Neuronal stem cell (in vitro differentiated cells): Measurements from ENCODE around the gene POLR1D.

Source experiments
- DNase-seq: peaks from one replicate; pipeline ENCODE4 v3.0.0-alpha.2; 2013; ENCODE audit warnings: low spot score
- H2AFZ ChIP-seq: one replicate; pipeline ENCODE4 v1.6.1; 2013; ENCODE audit warnings: mild to moderate bottlenecking, low read length, inconsistent platforms
- H2AK5ac ChIP-seq: 2 replicates; pipeline ENCODE4 v1.6.1; 2013; ENCODE audit warnings: low read depth, mild to moderate bottlenecking, inconsistent platforms, low read length, moderate library complexity, mixed read lengths
- H2BK120ac ChIP-seq: 2 replicates; pipeline ENCODE4 v1.6.1; 2013; ENCODE audit warnings: low read depth, mild to moderate bottlenecking, inconsistent platforms, low read length, moderate library complexity, mixed read lengths
- H2BK12ac ChIP-seq: one replicate; pipeline ENCODE4 v1.6.1; 2013; ENCODE audit warnings: low read length, inconsistent platforms
- H2BK15ac ChIP-seq: 2 replicates; pipeline ENCODE4 v1.6.1; 2013; ENCODE audit warnings: mild to moderate bottlenecking, low read length, inconsistent platforms, mixed read lengths
- H2BK5ac ChIP-seq: one replicate; pipeline ENCODE4 v1.6.1; 2013; ENCODE audit warnings: inconsistent platforms, mild to moderate bottlenecking, low read length, moderate library complexity
- H3K14ac ChIP-seq: one replicate; pipeline ENCODE4 v1.6.1; 2013; ENCODE audit warnings: low read length, inconsistent platforms
- H3K18ac ChIP-seq: 2 replicates; pipeline ENCODE4 v1.6.1; 2013; ENCODE audit warnings: low read length, inconsistent platforms
- H3K23ac ChIP-seq: 2 replicates; pipeline ENCODE4 v1.6.1; 2013; ENCODE audit warnings: low read depth, mild to moderate bottlenecking, mixed read lengths, low read length, inconsistent platforms; ENCODE audit not compliant: poor library complexity
- H3K27ac ChIP-seq: replicated peaks from 3 replicates; pipeline ENCODE4 v1.5.1; 2013; ENCODE audit warnings: low read length, inconsistent platforms
- H3K27me3 ChIP-seq, 3 experiments: 2 replicates each; pipeline ENCODE4 v1.6.1; 2013; ENCODE audit warnings: low read length in 3 of 3, mild to moderate bottlenecking in 2 of 3, inconsistent platforms in 1 of 3, low read depth in 1 of 3, mixed read lengths in 1 of 3, moderate library complexity in 1 of 3; ENCODE audit not compliant: control insufficient read depth in 3 of 3, insufficient read depth in 3 of 3
- H3K36me3 ChIP-seq, 2 donors: replicated peaks in 1 of 2; 2 replicates each; pipeline ENCODE4 v1.6.1; 2013; ENCODE audit warnings: low read length in 2 of 2; ENCODE audit not compliant: control insufficient read depth in 2 of 2, insufficient read depth in 2 of 2
- H3K4ac ChIP-seq: 2 replicates; pipeline ENCODE4 v1.6.1; 2013; ENCODE audit warnings: inconsistent platforms, mild to moderate bottlenecking, low read length, moderate library complexity
- H3K4me1 ChIP-seq, 2 donors: 1 replicate in 1 of 2; 2 replicates in 1 of 2; pipeline ENCODE4 v1.6.1; 2013; ENCODE audit warnings: low read length in 2 of 2, low read depth in 1 of 2; ENCODE audit not compliant: control insufficient read depth in 2 of 2, insufficient read depth in 1 of 2
- H3K4me2 ChIP-seq: one replicate; pipeline ENCODE4 v1.6.1; 2013; ENCODE audit warnings: mild to moderate bottlenecking, low read length, inconsistent platforms; ENCODE audit not compliant: insufficient read depth, poor library complexity, severe bottlenecking
- H3K4me3 ChIP-seq, 2 donors: 2 replicates each; pipeline ENCODE4 v1.5.1; 2013; ENCODE audit warnings: low read length in 2 of 2, mild to moderate bottlenecking in 2 of 2, inconsistent platforms in 1 of 2, moderate library complexity in 1 of 2
- H3K79me1 ChIP-seq: one replicate; pipeline ENCODE4 v1.6.1; 2013; ENCODE audit warnings: low read depth, mild to moderate bottlenecking, inconsistent platforms, low read length, moderate library complexity
- H3K9ac ChIP-seq: one replicate; pipeline ENCODE4 v1.6.1; 2013; ENCODE audit warnings: mild to moderate bottlenecking, low read depth, low read length, inconsistent platforms; ENCODE audit not compliant: poor library complexity
- H3K9me3 ChIP-seq, 2 donors: replicated peaks in 1 of 2; 2 replicates each; pipeline versions ENCODE3 to v1.6.1; 2013; ENCODE audit warnings: low read length in 2 of 2, mild to moderate bottlenecking in 2 of 2, inconsistent platforms in 1 of 2, low read depth in 1 of 2, mixed read lengths in 1 of 2, moderate library complexity in 1 of 2; ENCODE audit not compliant: control insufficient read depth in 2 of 2, insufficient read depth in 1 of 2
- H4K8ac ChIP-seq: one replicate; pipeline ENCODE4 v1.6.1; 2013; ENCODE audit warnings: low read depth, mild to moderate bottlenecking, inconsistent platforms, low read length, moderate library complexity
- H4K91ac ChIP-seq: one replicate; pipeline ENCODE4 v1.6.1; 2013; ENCODE audit warnings: low read length, low read depth, mild to moderate bottlenecking, inconsistent platforms; ENCODE audit not compliant: poor library complexity
- WGBS, 2 donors: extraction: QIAGEN DNeasy Blood & Tissue Kit; methylation state at CpG; one replicate each; pipeline ENCODE4 v1.1.7; 2013; ENCODE audit warnings: missing lambda C conversion rate in 2 of 2, mixed read lengths in 1 of 2; ENCODE audit not compliant: insufficient read length in 2 of 2, insufficient replicate concordance in 1 of 2; ENCODE audit errors: extremely low coverage in 2 of 2; 5-methylcytosine and 5-hydroxymethylcytosine counted together

Gene POLR1D

DNA sequence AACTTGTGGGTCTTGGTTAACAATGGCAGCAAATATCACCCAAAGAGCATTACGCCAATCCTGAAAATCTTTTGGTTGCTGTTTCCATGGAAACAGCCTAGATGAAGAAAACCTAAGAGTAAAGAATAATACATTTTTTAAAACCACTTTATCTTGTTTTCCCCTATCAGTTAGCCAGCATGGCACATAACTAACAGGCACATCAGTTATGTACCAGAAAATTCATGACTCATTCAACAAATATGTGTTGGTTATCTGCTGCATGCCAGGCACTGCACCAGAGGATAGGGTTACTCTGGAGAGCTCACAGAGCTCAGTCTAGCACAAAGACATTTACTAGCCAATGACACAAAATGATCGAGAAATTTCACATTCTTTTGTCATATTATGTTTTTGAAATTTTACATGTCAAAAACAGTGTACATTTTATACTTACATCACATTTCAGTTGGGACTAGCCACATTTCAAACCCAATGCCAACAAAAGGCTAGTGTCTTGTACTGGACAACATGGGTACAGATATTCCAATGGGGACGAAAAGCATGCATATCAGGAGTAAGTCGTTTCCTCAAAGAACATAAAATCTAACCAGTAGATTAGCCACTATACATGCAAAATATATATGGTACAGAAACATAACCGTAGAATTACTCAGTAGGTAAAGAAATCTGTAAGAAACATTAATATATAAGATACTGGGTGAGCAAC lies 21.7 kb upstream of the POLR1D start:
- no CpG with 5 or more reads among the region's 5 CpGs for WGBS, 2 donors
- no peaks in the 10 kb centered on the region for H3K79me1 ChIP-seq
- no peak overlapping the region for H2BK5ac ChIP-seq
- H3K9ac ChIP-seq: no peak overlapping the region
- H3K36me3 ChIP-seq: no peaks in the 10 kb centered on the region
- no peak for DNase-seq
- H3K27ac ChIP-seq: no peak overlapping the region
- H3K4me2 ChIP-seq: no peak overlapping the region
- no peak overlapping the region for H3K23ac ChIP-seq
- H4K91ac ChIP-seq: no peak overlapping the region
- H2AFZ ChIP-seq: no peak overlapping the region
- H2AK5ac ChIP-seq: no peak overlapping the region
- H3K4me3 ChIP-seq: no peak overlapping the region
- H3K18ac ChIP-seq: no peak overlapping the region
- no peak overlapping the region for H4K8ac ChIP-seq
- H2BK15ac ChIP-seq: no peak overlapping the region
- H3K14ac ChIP-seq: no peak overlapping the region
- no peak overlapping the region for H2BK120ac ChIP-seq
- H2BK12ac ChIP-seq: no peak overlapping the region
- no peaks in the 10 kb centered on the region for H3K9me3 ChIP-seq
- H3K4ac ChIP-seq: no peak overlapping the region
- peaks cover 0 to 5% of the 10 kb centered on the region in 2 donors for H3K4me1 ChIP-seq
- H3K27me3 ChIP-seq: no peaks in the 10 kb centered on the region

DNA sequence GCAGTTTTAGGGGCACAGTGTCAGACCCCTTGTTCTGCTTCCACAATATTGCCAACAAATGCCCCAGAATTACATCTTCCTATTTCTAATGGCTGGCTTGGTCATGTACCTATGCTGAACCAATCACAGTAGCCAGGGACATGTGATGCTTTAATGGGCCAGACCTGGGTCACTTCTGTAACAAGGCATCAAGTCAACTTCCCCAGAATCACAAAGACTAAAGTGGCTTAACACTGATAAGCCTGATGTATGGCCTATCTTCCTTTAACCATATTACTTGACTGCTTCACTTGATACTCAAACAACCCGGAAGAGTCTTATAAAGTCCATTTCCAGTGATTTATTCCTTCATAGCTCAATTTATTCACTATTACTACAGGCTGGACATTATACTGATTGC lies 21.0 kb upstream of the POLR1D start:
- Histone ChIP-seq H4K91ac (no peak overlapping the region), H2BK5ac (no peak overlapping the region), H2AFZ (no peak overlapping the region), H3K9ac (no peak overlapping the region), H2AK5ac (no peak overlapping the region), H4K8ac (no peak overlapping the region), H3K27ac (no peak overlapping the region), H3K23ac (no peak overlapping the region), H3K4me3 (no peak overlapping the region), H3K14ac (no peak overlapping the region), H3K36me3 (no peaks in the 10 kb centered on the region), H2BK15ac (no peak overlapping the region), H3K4me1 (peaks cover 0 to 5% of the 10 kb centered on the region in 2 donors), H3K79me1 (no peaks in the 10 kb centered on the region), H3K4me2 (no peak overlapping the region), H2BK12ac (no peak overlapping the region), H2BK120ac (no peak overlapping the region), H3K4ac (no peak overlapping the region), H3K9me3 (no peaks in the 10 kb centered on the region), H3K18ac (no peak overlapping the region), H3K27me3 (no peaks in the 10 kb centered on the region)
- WGBS, 2 donors: no CpG with 5 or more reads among the region's 1 CpG
- DNase-seq: no peak

DNA sequence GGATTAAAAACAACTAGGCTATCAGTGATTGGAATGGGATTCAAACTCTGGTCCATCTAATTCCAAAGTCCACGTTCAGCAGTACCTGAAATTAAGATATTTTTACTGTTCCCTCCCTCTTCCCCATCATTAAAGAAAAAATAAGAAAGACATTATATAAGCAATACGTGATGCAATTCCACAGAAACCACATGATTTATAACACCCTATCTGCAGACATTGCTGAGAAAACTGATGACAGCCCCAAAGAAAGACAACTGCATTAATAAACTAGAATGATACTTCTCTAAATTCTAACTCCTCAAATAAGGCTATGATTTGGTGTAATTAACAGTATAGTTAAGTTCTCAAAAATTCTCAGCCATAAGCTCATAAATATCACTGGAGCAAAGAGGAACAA lies 20.5 kb upstream of the POLR1D start:
- no peak overlapping the region for H3K4ac ChIP-seq
- no peaks in the 10 kb centered on the region for H3K79me1 ChIP-seq
- H3K27me3 ChIP-seq: no peaks in the 10 kb centered on the region
- WGBS, 2 donors: no CpG with 5 or more reads among the region's 2 CpGs
- no peak overlapping the region for H3K4me3 ChIP-seq
- no peak overlapping the region for H4K8ac ChIP-seq
- H3K9ac ChIP-seq: no peak overlapping the region
- no peaks in the 10 kb centered on the region for H3K9me3 ChIP-seq
- H2BK120ac ChIP-seq: no peak overlapping the region
- H3K36me3 ChIP-seq: no peaks in the 10 kb centered on the region
- no peak for DNase-seq
- H3K14ac ChIP-seq: no peak overlapping the region
- no peak overlapping the region for H2BK5ac ChIP-seq
- H3K23ac ChIP-seq: no peak overlapping the region
- no peak overlapping the region for H2AFZ ChIP-seq
- no peak overlapping the region for H2AK5ac ChIP-seq
- no peak overlapping the region for H3K18ac ChIP-seq
- no peak overlapping the region for H4K91ac ChIP-seq
- H3K27ac ChIP-seq: no peak overlapping the region
- no peak overlapping the region for H3K4me2 ChIP-seq
- H2BK12ac ChIP-seq: no peak overlapping the region
- no peak overlapping the region for H2BK15ac ChIP-seq
- H3K4me1 ChIP-seq: peaks cover 0 to 5% of the 10 kb centered on the region in 2 donors

DNA sequence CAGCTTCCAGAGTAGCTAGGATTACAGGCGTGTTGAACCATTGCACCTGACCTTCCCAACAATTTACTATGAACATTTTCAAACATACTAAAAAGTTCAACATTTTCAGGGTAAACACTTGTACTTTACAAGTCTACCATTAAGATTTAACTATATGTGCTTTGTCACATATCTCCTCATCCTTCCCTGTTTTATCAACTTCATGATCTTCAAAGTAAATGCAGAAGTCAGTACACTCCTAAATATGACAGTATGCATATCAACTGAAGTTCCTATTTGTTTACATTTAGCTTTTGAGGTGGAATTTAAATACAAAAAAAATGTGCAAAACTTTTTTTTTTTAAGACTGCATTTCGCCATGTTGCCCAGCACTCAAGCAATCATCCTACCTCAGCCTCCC lies 19.9 kb upstream of the POLR1D start:
- no peak overlapping the region for H4K91ac ChIP-seq
- no peak overlapping the region for H3K18ac ChIP-seq
- no peak overlapping the region for H3K4me2 ChIP-seq

More for the DNA sequence above, 19.9 kb upstream of the POLR1D start:
- Histone ChIP-seq H3K27ac (no peak overlapping the region), H3K23ac (no peak overlapping the region), H3K9ac (no peak overlapping the region), H3K36me3 (no peaks in the 10 kb centered on the region), H2BK15ac (no peak overlapping the region), H3K4me1 (peaks cover 0 to 5% of the 10 kb centered on the region in 2 donors), H2BK120ac (no peak overlapping the region), H3K14ac (no peak overlapping the region), H2BK5ac (no peak overlapping the region), H3K9me3 (no peaks in the 10 kb centered on the region), H2BK12ac (no peak overlapping the region), H4K8ac (no peak overlapping the region), H3K27me3 (no peaks in the 10 kb centered on the region), H3K4ac (no peak overlapping the region), H3K79me1 (no peaks in the 10 kb centered on the region), H2AK5ac (no peak overlapping the region), H2AFZ (no peak overlapping the region), H3K4me3 (no peak overlapping the region)
- no peak for DNase-seq
- no CpG with 5 or more reads among the region's 2 CpGs for WGBS, 2 donors
